Testis (tissue), 3 donors: Measurements from ENCODE around the gene ME3. TPM values are rescaled to one million over a fixed set of nuclear protein-coding genes. Genes with fewer than 3 reads are reported as not detected.

Experiments
- DNase-seq: peaks from one replicate; pipeline ENCODE4 v3.0.0-alpha.2; 2019
- H3K27ac ChIP-seq, 2 donors: fragments of 200-600 bp; sonication (generic); one replicate each; pipeline ENCODE4 v1.5.1; 2019
- H3K27me3 ChIP-seq: fragments of 200-600 bp; sonication (generic); one replicate; pipeline ENCODE4 v1.5.1; 2019
- H3K36me3 ChIP-seq: fragments of 200-600 bp; sonication (generic); one replicate; pipeline ENCODE4 v1.5.1; 2017; ENCODE audit warnings: low read depth; ENCODE audit errors: missing control alignments
- H3K4me1 ChIP-seq: fragments of 200-600 bp; sonication (generic); one replicate; pipeline ENCODE4 v1.5.1; 2019
- H3K4me3 ChIP-seq, 2 donors: fragments of 200-600 bp; sonication (generic); one replicate each; pipeline ENCODE4 v1.5.1; 2017 to 2019
- H3K9me3 ChIP-seq: fragments of 200-600 bp; sonication (generic); one replicate; pipeline ENCODE4 v1.5.1; 2017
- CTCF ChIP-seq, 3 experiments: fragments of 450-650 bp in 2 of 3; fragments of 200-600 bp in 1 of 3; sonication (generic) in 1 of 3; IDR thresholded peaks; one replicate each; pipeline ENCODE4 v1.5.1; 2016 to 2019; ENCODE audit warnings: antibody characterized with exemption in 3 of 3, mild to moderate bottlenecking in 2 of 3, moderate library complexity in 1 of 3
- POLR2A ChIP-seq: fragments of 450-650 bp; IDR thresholded peaks from one replicate; pipeline ENCODE4 v1.6.1; 2017; ENCODE audit warnings: antibody characterized with exemption, mild to moderate bottlenecking, moderate library complexity
- WGBS, 2 donors: methylation state at CpG; one replicate each; pipeline ENCODE4 v1.1.5; 2018; 5-methylcytosine and 5-hydroxymethylcytosine counted together
- intact Hi-C: fragments of 100-400 bp; cut with DNase I; formaldehyde crosslinking; loops from one replicate; pipeline ENCODE4 v1.15.1; 2023; ENCODE audit warnings: low total_unique reads
- polyA plus RNA-seq: library from polyadenylated mRNA; stranded (reverse); fragments of 350-450 nt; fragmentation: Illumina TruSeq; extraction: RNeasy Lipid Tissue Mini Kit (QIAGEN cat#74804); gene quantifications from one replicate; pipeline ENCODE4 v1.2.3, GENCODE V29; 2014; ENCODE audit warnings: low read depth, low replicate concordance; ENCODE audit not compliant: insufficient read depth
- total RNA-seq, 2 donors: library from RNA; depleted of rRNA; stranded (reverse); fragments of >200 nt; gene quantifications; one replicate each; pipeline ENCODE4 v1.2.3, GENCODE V29; 2016

ME3 gene
- total and polyA plus RNA-seq, 3 donors from 2014 or later, result 26.7 to 170 (median 115) TPM

- Histone ChIP-seq H3K36me3 (no peaks in the 10 kb centered on the region), H3K27me3 (no peaks in the 10 kb centered on the region), H3K4me1 (peaks cover 47% of the 10 kb centered on the region), H3K9me3 (no peaks in the 10 kb centered on the region), H3K4me3 (no peak overlapping the region), H3K27ac (no peak overlapping the region)
- DNase-seq, result no peak
- TF ChIP-seq POLR2A (no peak), CTCF (IDR thresholded peaks at IDR 0.05) (no peak)
- intact Hi-C loops, result no loop called here
- WGBS, 2 donors, result 76 to 81% methylated on average over 2 of the region's 2 CpGs
Measured at GRCh38 chr11:86625981-86626380, 46.4 kb downstream of the ME3 start.

GRCh38 chr11:86625544-86625943 is 46.9 kb downstream of the ME3 start:
- no peak overlapping the region for H3K27ac ChIP-seq
- H3K27me3 ChIP-seq, result no peaks in the 10 kb centered on the region
- H3K9me3 ChIP-seq, result no peaks in the 10 kb centered on the region
- TF ChIP-seq CTCF (IDR thresholded peaks at IDR 0.05) (no peak), POLR2A (no peak)
- H3K36me3 ChIP-seq, result no peaks in the 10 kb centered on the region
- H3K4me1 ChIP-seq, result peaks cover 43% of the 10 kb centered on the region
- no peak for DNase-seq
- WGBS, 2 donors, result 85 to 87% methylated on average over 2 of the region's 2 CpGs
- H3K4me3 ChIP-seq, result no peak overlapping the region
- intact Hi-C loops, result no loop called here

GRCh38 chr11:86624366-86624765 is 48.0 kb downstream of the ME3 start:
- Histone ChIP-seq H3K36me3 (no peaks in the 10 kb centered on the region), H3K27me3 (no peaks in the 10 kb centered on the region), H3K4me3 (no peak overlapping the region), H3K9me3 (no peaks in the 10 kb centered on the region), H3K27ac (peak overlapping the region; percentile 10 to 54), H3K4me1 (peaks cover 32% of the 10 kb centered on the region)
- intact Hi-C loops, result no loop called here
- DNase-seq, result no peak
- TF ChIP-seq POLR2A (no peak), CTCF (IDR thresholded peaks at IDR 0.05) (no peak)
- 50 to 73% methylated on average over 3 of the region's 3 CpGs for WGBS, 2 donors

- H3K9me3 ChIP-seq, result no peaks in the 10 kb centered on the region
- intact Hi-C loops, result no loop called here
- no peaks in the 10 kb centered on the region for H3K36me3 ChIP-seq
- no peak overlapping the region for H3K4me3 ChIP-seq
- H3K4me1 ChIP-seq, result peaks cover 28% of the 10 kb centered on the region
- H3K27me3 ChIP-seq, result no peaks in the 10 kb centered on the region
- TF ChIP-seq CTCF (IDR thresholded peaks at IDR 0.05), result no peak
- no peak for TF ChIP-seq POLR2A
- H3K27ac ChIP-seq, result peak overlapping the region; percentile 10 to 54
- 89 to 90% methylated on average over 4 of the region's 4 CpGs for WGBS, 2 donors
- no peak for DNase-seq
Measured at GRCh38 chr11:86623736-86624135, 48.7 kb downstream of the ME3 start.

GRCh38 chr11:86623041-86623621 is 49.3 kb downstream of the ME3 start:
- Histone ChIP-seq H3K36me3 (no peaks in the 10 kb centered on the region), H3K27ac (peak overlapping the region in 1 of 2 donors; percentile 54), H3K27me3 (no peaks in the 10 kb centered on the region), H3K9me3 (no peaks in the 10 kb centered on the region), H3K4me3 (no peak overlapping the region), H3K4me1 (peaks cover 23% of the 10 kb centered on the region)
- 78 to 82% methylated on average over 4 of the region's 4 CpGs for WGBS, 2 donors
- no peak for DNase-seq
- intact Hi-C loops, result no loop called here
- no peak for TF ChIP-seq CTCF (IDR thresholded peaks at IDR 0.05)
- TF ChIP-seq POLR2A, result no peak
